ENCODE measurements around the gene MKRN2.
"Not testable (repeated sequence)": the region's sequence is repeated elsewhere in the genome, so short reads cannot be mapped to it uniquely, and the experiment has no call there.

MKRN2 gene

DNA sequence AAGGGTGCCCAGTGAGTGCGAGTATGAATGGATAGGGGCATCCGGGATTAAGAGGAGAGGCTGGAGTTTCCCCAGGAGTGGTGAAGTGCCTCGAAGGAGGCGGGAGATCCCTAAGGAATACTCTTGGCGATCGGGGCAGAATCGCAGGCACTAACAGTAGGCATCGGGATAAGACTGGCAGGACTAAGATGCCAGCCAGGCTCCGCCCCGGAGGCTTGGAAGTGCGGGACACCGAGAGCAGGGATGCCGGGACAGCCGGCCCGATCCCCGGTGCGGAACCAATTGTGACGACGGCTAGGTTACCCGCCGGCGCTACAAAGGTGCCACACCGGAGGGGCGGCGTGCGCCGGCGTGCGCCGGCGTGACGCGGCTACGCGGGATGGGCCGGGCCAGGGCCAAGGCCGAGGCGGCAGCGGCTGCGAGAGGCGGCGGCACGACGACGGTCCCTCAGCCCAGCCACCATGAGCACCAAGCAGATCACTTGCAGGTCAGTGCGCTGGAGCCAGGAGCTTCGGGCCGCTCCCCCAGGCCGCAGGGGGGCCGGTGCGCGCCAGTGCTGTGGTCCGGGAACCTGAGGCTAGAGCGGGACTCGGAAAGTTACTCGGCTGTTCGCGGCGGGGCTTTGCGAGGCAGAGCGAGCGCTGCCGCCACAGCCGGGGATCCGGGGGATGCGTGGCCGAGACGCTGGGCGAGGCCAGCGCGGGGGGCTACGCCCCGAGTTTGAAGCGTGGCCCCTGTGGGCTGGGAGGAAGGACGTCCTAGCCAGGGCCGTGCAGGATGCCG lies at the start of gene MKRN2:
TSS of gene MKRN2 (plus strand) at position 398 of the 783 bp plus-strand sequence. CDS start at position 462, 64 bp downstream.
- DNase-seq (ENCODE audit: low spot score): peak; percentile 88

DNA sequence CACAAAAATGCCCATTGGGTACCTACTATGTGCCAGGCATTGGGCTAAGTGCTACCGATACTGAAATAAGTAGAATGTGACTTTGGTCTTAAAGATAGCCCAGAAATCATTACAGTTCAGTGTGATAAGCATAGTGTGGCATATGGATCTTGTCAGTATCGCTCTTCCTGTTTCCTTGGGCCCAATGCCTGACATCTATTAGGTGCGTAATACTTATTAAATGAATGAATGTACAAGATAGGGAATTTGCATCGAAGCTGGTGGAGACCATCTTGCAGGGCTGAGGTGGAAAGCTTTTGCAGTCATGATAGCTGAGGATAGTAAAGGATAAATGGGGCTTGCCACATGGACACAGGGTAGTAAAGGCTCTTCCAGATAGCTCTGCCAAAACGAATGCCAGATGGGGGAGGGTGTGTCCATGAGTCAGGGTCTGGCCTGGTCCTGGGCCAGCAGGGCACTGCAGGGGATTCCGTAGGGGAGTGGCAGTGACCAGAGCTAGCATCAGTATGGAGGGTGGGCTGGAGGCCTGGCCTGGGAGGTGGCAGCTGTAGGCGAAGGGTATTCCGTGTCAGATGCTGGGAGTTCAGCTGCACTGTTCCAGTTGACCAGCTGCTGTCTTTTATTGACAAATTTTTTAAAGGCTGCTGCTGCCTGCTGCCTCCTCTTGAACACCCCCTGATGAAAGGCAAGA lies 49.2 kb upstream of the MKRN2 start:
- no peak for DNase-seq (ENCODE audit: low spot score)

DNA sequence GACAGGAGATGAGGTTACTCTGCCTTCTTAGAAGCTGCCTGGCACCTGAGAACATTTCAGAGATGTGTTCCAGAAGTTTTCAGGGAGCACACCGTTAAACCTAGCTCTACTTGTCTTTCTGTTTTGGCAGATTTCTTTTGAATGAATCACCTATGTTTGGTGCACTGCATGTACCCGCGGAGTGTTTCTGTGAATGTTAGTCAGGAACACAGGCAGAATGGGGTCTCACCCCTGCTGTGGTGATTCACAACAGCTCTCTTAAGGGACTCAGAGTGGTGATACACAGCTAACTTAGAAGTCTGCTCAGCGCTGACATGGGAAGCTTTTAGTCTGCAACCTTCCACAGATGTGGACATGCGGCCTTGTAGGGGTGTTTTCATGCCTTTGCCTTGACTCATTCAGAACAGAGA lies 48.6 kb upstream of the MKRN2 start:
- DNase-seq (ENCODE audit: low spot score): no peak

DNA sequence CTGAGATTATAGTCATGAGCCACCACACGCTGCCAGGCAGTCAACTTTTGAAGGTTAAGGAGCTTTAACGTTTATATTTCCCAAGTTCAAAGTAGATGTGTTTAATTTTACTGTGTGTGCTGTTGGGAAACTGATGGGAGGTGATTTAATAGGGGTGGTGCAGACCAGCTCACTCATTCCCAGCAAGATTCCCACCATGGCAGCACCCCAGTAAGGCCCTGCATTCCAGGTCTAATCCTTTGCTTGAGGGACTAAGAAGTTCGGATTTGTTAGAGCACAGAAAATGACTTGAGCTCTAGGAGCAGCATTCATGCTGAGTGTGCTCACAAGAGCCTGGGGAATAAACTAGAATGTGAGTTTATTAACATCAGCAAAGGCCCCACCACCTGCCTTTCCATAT lies 47.4 kb upstream of the MKRN2 start:
- no peak for DNase-seq (ENCODE audit: low spot score)

GRCh38 chr3:12512534-12513118 lies 44.3 kb upstream of the MKRN2 start:
- DNase-seq (ENCODE audit: low spot score): no peak

DNA sequence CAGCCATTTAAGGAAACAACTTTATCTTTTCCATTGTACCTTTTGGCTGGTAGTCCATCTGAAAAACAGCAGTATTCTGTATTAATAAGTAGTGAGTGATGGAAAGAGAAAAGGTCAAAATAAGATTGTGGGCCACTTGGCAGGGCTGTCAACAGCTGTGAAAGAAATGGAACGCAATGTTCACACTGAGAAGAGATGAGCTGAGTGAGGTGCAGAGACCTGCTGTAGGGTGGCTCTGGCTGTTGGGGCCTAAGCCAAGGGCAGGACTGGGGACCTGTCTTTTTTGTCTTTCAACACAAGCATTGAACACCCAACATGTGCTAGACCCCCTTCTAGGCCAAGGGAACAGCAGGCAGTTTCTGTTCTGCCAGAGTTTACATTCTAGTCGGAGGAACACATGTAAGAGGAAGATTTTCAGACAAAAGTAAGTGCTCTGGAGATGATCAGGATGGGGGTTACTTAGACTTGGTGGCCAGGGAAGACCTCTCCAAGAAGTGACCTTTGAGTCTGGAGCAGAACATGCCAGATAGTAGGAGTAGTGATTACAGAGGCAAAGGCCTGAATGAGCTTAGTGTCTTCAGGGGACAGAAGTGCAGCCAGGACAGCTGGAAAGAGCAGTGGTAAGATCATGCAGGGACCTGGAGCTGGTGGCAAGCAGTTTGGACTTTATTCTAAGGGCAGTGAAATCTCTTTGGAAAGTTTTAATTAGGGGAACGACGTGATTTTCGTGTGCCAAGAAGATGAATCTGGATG lies 43.0 kb upstream of the MKRN2 start:
- DNase-seq (ENCODE audit: low spot score): no peak

GRCh38 chr3:12515631-12516030 lies 41.3 kb upstream of the MKRN2 start:
- DNase-seq (ENCODE audit: low spot score): no peak

DNA sequence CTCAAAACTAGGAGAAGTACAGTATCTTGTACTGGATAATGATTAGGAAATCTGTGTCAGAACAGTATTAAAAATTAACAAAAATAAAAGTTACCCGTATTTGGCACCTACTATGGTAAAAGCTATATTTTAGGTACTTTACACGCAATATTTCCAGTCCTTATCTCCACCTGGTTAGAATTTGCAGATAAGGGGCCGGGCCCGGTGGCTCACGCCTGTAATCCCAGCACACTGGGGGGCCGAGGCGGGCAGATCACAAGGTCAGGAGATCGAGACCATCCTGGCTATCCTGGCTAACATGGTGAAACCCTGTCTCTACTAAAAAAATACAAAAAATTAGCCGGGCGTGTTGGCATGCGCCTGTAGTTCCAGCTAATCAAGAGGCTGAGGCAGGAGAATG lies 40.0 kb upstream of the MKRN2 start:
- DNase-seq (ENCODE audit: low spot score): no peak

DNA sequence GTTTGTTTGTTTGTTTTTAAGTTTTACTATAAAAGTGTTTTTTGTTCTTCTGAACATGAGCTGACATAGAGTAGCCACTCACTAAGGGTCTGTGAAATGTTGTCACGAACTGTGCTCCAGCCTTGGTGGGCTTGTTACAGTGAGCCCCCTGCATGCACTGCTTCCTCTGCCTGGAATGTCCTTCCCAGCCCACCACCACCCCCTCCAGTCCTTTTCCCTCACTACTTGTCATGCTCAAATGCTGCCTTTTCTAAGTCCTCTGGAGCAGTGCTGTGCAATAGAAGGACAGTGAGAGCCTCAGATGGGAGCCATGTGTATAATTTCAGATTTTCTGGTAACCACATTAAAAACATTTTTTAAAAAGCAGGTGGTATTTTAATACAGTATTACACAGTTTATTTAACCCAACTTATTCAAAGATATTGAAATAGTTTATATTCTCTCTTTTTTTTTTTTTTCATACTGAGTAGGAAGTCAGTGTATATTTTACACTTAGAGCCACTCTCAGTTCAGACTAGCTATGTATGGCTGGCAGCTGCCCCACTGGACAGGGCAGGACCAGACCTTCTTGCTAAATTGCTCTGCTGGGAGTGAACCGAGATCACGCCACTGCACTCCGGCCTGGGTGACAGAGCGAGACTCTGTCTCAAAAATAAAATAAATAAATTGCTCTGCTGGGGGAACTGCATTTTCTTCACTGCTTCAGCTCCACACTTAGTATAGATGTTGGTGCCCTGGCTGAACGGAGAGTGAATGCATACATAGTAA lies 38.4 kb upstream of the MKRN2 start:
- DNase-seq (ENCODE audit: low spot score): no peak

DNA sequence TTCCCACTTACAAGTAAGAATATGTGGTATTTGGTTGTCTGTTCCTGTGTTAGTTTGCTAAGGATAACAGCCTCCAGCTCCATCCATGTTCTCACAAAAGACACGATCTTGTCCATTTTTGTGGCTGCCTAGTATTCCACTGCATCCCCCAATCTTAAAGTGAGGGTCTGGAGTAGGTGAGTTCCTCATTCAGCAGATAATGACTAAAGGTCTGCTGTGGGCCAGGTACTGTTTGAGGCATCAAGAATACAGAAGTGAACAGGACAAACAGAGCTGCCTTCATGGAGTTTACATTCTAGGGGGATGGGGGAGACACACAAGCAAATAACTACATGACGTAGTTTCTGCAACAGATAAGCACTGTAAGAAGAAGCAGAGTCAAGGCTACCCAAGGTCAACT lies 35.9 kb upstream of the MKRN2 start:
- no peak for DNase-seq (ENCODE audit: low spot score)

DNA sequence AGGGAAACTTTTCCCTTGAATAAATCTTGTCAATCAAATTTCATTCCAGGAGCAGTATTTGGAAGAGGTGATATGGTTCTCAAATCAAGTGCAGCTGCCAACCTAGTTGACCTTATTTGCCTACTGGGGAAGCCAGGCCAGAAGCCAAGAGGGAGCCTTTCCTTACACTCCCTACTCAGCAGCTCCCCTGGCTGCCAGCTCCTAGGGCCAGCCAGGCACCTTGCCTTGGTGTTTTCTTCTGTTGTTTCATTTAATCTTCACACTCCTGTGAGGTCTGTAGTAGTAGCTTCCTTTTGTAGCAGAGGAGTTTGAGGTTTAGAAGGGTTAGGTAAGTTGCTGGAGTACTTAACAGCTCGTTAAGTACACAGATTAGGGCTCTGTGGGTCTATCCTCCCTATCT lies 34.2 kb upstream of the MKRN2 start:
- peak; percentile 31 for DNase-seq (ENCODE audit: low spot score)

DNA sequence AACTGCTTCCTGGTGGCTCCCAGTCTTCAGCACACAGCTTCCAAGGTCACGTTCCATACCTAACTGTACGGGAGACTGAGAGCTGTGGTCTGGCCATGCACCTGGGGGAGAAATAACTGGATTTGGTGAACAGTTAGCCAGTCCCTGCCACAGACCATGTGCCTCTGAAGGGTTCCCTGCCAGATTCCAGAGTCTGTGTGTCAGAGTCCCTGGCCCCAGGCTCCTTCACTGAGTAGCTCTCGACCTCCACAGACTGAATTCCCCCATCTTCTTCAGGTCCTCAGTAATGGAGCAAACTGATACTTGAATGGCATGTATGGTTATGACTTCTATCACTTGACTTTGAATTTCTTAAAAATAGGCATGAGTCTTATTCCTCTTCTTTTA lies 29.1 kb upstream of the MKRN2 start:
- DNase-seq (ENCODE audit: low spot score): no peak

DNA sequence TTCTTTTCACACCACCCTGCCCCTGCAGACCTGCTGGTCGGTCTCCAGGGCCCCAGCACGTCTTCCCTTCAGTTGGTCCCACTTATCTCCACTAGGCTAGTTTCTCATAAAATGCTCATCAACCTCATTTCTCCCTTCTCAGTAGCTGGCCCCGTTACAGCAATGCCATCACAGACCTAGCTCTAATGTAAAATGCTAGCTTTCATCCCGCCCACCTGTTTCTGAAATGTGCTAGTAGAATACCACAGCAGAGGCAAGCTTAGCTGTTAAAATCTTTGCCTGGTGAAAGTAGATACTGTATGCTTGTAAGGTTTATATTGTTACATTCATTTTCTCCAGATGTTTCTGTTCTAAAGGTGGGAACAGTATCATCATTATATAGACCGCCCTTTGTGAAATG lies 24.7 kb upstream of the MKRN2 start:
- DNase-seq (ENCODE audit: low spot score): no peak

DNA sequence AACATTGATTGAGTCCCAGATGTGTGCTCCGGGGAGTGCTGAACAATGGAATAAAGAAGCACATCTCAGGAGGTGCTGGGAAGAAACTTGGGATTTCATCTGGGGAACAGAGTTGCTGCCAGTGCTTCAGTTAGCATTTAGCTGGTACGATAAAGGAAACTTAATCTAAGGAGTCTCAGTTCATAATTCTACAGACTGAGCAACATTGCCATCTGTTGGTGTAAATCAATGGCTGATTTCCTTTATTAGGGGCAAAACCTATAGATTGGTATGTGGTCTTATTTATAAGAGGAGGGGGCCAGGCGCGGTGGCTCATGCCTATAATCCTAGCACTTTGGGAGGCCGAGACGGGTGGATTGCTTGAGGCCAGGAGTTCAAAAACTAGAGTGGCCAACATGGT lies 20.5 kb upstream of the MKRN2 start:
- no peak for DNase-seq (ENCODE audit: low spot score)

DNA sequence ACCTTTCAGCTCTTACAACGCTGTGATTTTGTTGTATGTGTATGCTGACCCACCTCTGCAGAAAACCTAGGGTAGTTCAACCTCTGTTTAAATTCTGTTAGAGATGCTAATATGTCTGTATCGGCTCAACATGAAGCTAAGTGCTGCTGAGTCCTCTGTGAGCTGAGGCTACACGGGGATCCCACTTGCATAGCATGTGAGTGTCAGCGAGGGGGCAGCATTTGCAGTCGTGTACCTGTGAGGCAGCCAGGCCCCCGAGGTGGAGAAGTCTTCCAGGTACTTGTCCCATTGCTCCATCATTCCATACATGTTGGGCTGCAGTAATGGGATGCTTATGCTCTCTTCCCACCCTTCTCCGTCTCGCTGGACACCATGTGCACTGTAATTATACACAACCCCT lies 15.3 kb upstream of the MKRN2 start:
- peak; percentile 60 for DNase-seq (ENCODE audit: low spot score)

GRCh38 chr3:12543497-12543896 lies 13.4 kb upstream of the MKRN2 start:
- DNase-seq (ENCODE audit: low spot score): not testable (repeated sequence)

- DNase-seq (ENCODE audit: low spot score): peak; percentile 64
Observed at GRCh38 chr3:12544652-12545472, 12.0 kb upstream of the MKRN2 start.

DNA sequence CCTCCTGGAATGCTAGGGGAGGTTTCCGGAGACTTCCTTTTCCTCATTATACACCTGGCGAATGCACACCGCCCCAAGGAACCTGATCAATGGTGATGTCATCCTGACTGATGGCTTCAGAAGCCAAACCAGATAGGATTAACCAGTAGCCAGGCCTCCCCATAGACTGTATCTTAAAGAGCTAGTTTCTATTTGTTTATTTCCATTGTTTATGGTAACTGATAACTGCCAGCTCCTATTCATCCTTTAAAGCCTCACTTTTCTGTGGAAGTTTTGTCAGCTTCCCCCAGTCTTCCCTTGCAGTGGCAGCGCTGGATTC lies 11.5 kb upstream of the MKRN2 start, which contains the start of gene MKRN2OS:
TSS of gene MKRN2OS (minus strand) at position 27 of the 319 bp plus-strand sequence. CDS start 35 bp downstream, outside the sequence.
- peak; percentile 88 for DNase-seq (ENCODE audit: low spot score)

GRCh38 chr3:12549971-12550760 lies 6.7 kb upstream of the MKRN2 start:
- no peak for DNase-seq (ENCODE audit: low spot score)

- peak; percentile 48 for DNase-seq (ENCODE audit: low spot score)
Observed at GRCh38 chr3:12553921-12554391, 2.9 kb upstream of the MKRN2 start.
